ENCODE measurements around the gene GNA14.

Gene GNA14

DNA sequence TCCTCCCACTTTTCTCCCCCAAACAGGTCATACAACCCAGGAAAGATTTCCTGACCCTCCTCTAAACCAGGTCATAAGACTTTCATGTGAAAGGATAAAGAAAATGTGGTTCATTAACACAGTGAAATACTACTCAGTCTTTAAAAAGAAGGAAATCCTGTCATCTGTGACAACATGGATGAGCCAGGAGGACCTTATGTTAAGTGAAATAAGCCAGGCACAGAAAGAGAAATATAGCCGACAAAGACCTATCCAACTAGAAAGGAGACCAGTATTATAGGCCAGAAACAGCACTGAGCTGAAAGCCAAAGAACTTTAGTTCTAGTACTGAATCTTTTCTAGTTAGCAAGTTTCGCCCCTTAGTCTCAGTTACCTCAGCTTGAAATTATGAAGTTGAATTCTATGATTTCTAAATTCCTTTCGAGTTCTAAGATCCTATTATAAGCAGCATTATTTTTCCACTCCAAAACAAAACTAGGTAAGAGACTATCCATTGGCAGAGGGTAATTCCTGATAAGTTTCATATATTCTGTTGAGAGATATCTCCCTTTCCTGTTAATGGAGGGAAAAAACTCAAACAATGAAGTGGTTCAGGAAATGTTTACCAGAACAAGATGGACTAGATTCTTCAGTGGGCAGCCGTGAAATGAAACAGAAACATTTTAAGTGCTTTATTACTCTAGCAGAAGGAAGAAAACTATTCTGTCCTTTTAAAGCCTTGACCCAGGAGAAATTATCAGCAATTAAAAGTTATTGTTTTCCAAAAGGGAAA, 42.5 kb downstream of the GNA14 start:
- Histone ChIP-seq H3K4me1 (ENCODE audit: low read depth, poor library complexity, severe bottlenecking) (no peaks in the 10 kb centered on the region), H3K27ac (no peak overlapping the region), H3K79me2 (ENCODE audit: insufficient read depth, low read depth) (no peaks in the 10 kb centered on the region), H3K4me2 (no peak overlapping the region), H3K9ac (no peak overlapping the region), H3K27me3 (ENCODE audit: insufficient read depth, low read depth) (no peaks in the 10 kb centered on the region), H4K20me1 (ENCODE audit: insufficient read depth) (no peaks in the 10 kb centered on the region), H3K4me3 (IDR thresholded peaks at IDR 0.05; ENCODE audit: insufficient read depth, low read depth, low read length) (no peak overlapping the region), H2AFZ (ENCODE audit: low read depth) (no peak overlapping the region), H3K36me3 (ENCODE audit: insufficient read depth) (no peaks in the 10 kb centered on the region)
- TF ChIP-seq, protein P1, sequence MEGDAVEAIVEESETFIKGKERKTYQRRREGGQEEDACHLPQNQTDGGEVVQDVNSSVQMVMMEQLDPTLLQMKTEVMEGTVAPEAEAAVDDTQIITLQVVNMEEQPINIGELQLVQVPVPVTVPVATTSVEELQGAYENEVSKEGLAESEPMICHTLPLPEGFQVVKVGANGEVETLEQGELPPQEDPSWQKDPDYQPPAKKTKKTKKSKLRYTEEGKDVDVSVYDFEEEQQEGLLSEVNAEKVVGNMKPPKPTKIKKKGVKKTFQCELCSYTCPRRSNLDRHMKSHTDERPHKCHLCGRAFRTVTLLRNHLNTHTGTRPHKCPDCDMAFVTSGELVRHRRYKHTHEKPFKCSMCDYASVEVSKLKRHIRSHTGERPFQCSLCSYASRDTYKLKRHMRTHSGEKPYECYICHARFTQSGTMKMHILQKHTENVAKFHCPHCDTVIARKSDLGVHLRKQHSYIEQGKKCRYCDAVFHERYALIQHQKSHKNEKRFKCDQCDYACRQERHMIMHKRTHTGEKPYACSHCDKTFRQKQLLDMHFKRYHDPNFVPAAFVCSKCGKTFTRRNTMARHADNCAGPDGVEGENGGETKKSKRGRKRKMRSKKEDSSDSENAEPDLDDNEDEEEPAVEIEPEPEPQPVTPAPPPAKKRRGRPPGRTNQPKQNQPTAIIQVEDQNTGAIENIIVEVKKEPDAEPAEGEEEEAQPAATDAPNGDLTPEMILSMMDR (conservative IDR thresholded peaks at IDR 0.05; ENCODE audit: low read depth, low read length) = no peak

DNA sequence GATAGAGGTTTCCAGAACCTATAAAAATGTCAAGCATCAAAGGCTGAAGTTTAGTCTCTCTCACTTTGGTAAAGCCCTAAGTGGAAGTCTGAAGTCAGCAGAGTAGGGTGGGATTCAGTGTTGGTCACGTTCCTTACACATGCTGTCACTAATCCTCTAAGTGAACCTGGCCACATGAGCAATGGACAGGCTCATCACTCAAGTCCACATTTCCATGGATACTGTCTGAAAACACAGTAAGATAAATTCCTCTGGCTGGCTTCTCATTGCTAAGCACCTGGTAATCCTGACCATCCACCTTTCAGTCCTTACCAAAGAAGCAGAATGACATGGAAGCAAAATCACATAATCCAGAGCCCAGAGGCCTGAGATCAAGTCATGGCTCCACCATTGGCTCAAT, 43.8 kb downstream of the GNA14 start:
- H3K27ac ChIP-seq = no peak overlapping the region
- no peaks in the 10 kb centered on the region for H3K4me1 ChIP-seq (ENCODE audit: low read depth, poor library complexity, severe bottlenecking)

DNA sequence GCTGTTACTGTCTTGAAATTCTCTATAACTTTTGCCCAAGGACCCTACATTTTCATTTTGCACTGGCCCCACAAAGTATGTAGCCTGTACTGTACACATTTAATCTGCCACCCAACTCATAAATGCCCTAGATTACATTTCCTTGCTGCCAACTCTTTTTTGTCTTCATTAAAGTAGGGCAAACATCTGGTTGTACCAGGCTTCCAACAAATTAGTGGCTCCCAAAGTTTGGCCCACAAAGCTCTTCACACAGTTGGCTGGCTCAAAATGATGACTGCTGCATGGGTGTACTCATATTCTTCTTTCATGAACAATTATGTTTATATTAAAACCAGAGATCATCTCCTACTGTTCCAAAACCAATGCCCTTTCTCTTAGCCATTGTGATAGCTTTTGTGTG, 45.3 kb downstream of the GNA14 start:
- TF ChIP-seq, protein P1 (conservative IDR thresholded peaks at IDR 0.05; ENCODE audit: low read depth, low read length) = no peak
- H3K27me3 ChIP-seq (ENCODE audit: insufficient read depth, low read depth) = no peaks in the 10 kb centered on the region
- no peaks in the 10 kb centered on the region for H4K20me1 ChIP-seq (ENCODE audit: insufficient read depth)
- no peak overlapping the region for H3K9ac ChIP-seq
- no peaks in the 10 kb centered on the region for H3K4me1 ChIP-seq (ENCODE audit: low read depth, poor library complexity, severe bottlenecking)
- no peaks in the 10 kb centered on the region for H3K79me2 ChIP-seq (ENCODE audit: insufficient read depth, low read depth)
- no peaks in the 10 kb centered on the region for H3K36me3 ChIP-seq (ENCODE audit: insufficient read depth)
- no peak overlapping the region for H3K4me3 ChIP-seq (IDR thresholded peaks at IDR 0.05; ENCODE audit: insufficient read depth, low read depth, low read length)
- no peak overlapping the region for H2AFZ ChIP-seq (ENCODE audit: low read depth)
- H3K27ac ChIP-seq = no peak overlapping the region
- no peak overlapping the region for H3K4me2 ChIP-seq

More for the DNA sequence above, 43.8 kb downstream of the GNA14 start:
- H3K79me2 ChIP-seq (ENCODE audit: insufficient read depth, low read depth) = no peaks in the 10 kb centered on the region
- no peak overlapping the region for H3K4me2 ChIP-seq
- no peak overlapping the region for H3K9ac ChIP-seq
- H4K20me1 ChIP-seq (ENCODE audit: insufficient read depth) = no peaks in the 10 kb centered on the region
- TF ChIP-seq, protein P1 (conservative IDR thresholded peaks at IDR 0.05; ENCODE audit: low read depth, low read length) = no peak
- no peaks in the 10 kb centered on the region for H3K36me3 ChIP-seq (ENCODE audit: insufficient read depth)
- H3K4me3 ChIP-seq (IDR thresholded peaks at IDR 0.05; ENCODE audit: insufficient read depth, low read depth, low read length) = no peak overlapping the region
- H2AFZ ChIP-seq (ENCODE audit: low read depth) = no peak overlapping the region
- no peaks in the 10 kb centered on the region for H3K27me3 ChIP-seq (ENCODE audit: insufficient read depth, low read depth)

DNA sequence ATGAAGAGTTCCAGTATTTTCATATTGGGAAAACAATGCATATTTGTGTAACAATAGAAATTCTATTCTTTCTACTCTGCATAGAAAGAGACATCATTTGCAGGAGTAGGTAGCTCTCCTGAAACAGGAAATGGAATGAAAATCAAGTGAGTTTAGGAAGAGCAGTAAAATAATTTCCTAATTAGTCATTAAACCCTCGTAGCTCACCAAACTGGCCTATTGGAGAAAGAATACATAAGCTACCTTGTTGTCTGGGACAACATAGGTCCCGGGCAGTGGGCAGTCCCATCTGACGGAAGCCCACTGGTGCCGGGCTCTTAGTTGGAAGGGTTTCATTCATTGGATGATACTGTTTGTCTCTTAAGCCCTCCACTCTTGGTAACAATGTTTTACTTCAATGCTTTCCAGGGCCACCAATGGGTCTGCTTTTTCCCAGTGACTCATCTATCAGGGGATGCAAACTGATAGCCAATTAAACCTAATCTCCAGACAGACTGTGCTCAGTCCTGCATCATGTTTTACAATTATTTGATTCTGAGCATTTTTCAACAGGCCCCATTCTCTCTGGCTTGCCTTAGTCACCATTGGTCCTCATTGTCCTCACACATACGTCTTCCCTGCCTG, 46.5 kb downstream of the GNA14 start:
- TF ChIP-seq, protein P1 (conservative IDR thresholded peaks at IDR 0.05; ENCODE audit: low read depth, low read length) = no peak
- Histone ChIP-seq H3K36me3 (ENCODE audit: insufficient read depth) (no peaks in the 10 kb centered on the region), H3K4me1 (ENCODE audit: low read depth, poor library complexity, severe bottlenecking) (no peaks in the 10 kb centered on the region), H3K4me2 (no peak overlapping the region), H4K20me1 (ENCODE audit: insufficient read depth) (no peaks in the 10 kb centered on the region), H3K4me3 (IDR thresholded peaks at IDR 0.05; ENCODE audit: insufficient read depth, low read depth, low read length) (no peak overlapping the region), H3K79me2 (ENCODE audit: insufficient read depth, low read depth) (no peaks in the 10 kb centered on the region), H2AFZ (ENCODE audit: low read depth) (no peak overlapping the region), H3K27ac (no peak overlapping the region), H3K27me3 (ENCODE audit: insufficient read depth, low read depth) (no peaks in the 10 kb centered on the region), H3K9ac (no peak overlapping the region)
